ENCODE measurements around the gene DSCAML1. TPM values are rescaled to one million over a fixed set of nuclear protein-coding genes. Genes with fewer than 3 reads are reported as not detected.

The DSCAML1 gene
- total RNA-seq, 1 donor from 2014 or later, result 0.16 TPM

GRCh38 chr11:117545706-117546105 is 251.3 kb downstream of the DSCAML1 start:
- peak overlapping the region; percentile 72 for H3K27ac Mint-ChIP-seq (ENCODE audit: unreplicated experiment)

GRCh38 chr11:117544130-117544800 is 252.8 kb downstream of the DSCAML1 start:
- FAIRE-seq, result no peak
- no peak overlapping the region for H3K27ac Mint-ChIP-seq (ENCODE audit: unreplicated experiment)
- Histone ChIP-seq H2AFZ (ENCODE audit: low read depth, low read length) (no peak overlapping the region), H3K36me3 (ENCODE audit: insufficient read depth, low read length) (no peaks in the 10 kb centered on the region), H3K27ac (ENCODE audit: low read depth, low read length) (no peak overlapping the region), H3K9ac (ENCODE audit: low read length) (no peak overlapping the region), H4K20me1 (ENCODE audit: insufficient read depth, low read length) (no peaks in the 10 kb centered on the region), H3K4me2 (ENCODE audit: low read length) (no peak overlapping the region), H3K9me3 (ENCODE audit: insufficient read depth, low read depth, low read length) (no peaks in the 10 kb centered on the region), H3K4me3 (ENCODE audit: insufficient read depth, low read depth, low read length) (no peak overlapping the region), H3K79me2 (ENCODE audit: insufficient read depth, low read length) (no peaks in the 10 kb centered on the region), H3K27me3 (ENCODE audit: insufficient read depth, low read length) (peaks cover 3% of the 10 kb centered on the region), H3K4me1 (ENCODE audit: insufficient read depth, low read length) (no peaks in the 10 kb centered on the region)
- peaks cover 2% of the 10 kb centered on the region for H3K36me3 Mint-ChIP-seq (ENCODE audit: low read depth, unreplicated experiment)
- DNase-seq (ENCODE audit: low read depth), result no peak
- peaks cover 59% of the 10 kb centered on the region for H3K27me3 Mint-ChIP-seq (ENCODE audit: low read depth, unreplicated experiment)
- TF ChIP-seq EZH2 (IDR thresholded peaks at IDR 0.05; ENCODE audit: insufficient read depth, low read length) (no peak), CTCF (IDR thresholded peaks at IDR 0.05; ENCODE audit: insufficient read depth, low read depth, low read length) (no peak)
- peaks cover 18% of the 10 kb centered on the region for H3K4me1 Mint-ChIP-seq (ENCODE audit: low read depth, unreplicated experiment)
- no peak overlapping the region for H3K4me3 Mint-ChIP-seq (ENCODE audit: unreplicated experiment)
- peaks cover 10% of the 10 kb centered on the region for H3K9me3 Mint-ChIP-seq (ENCODE audit: unreplicated experiment)

More at GRCh38 chr11:117545706-117546105, 251.3 kb downstream of the DSCAML1 start:
- Histone ChIP-seq H3K4me2 (ENCODE audit: low read length) (no peak overlapping the region), H3K27me3 (ENCODE audit: insufficient read depth, low read length) (peaks cover 3% of the 10 kb centered on the region), H3K9me3 (ENCODE audit: insufficient read depth, low read depth, low read length) (no peaks in the 10 kb centered on the region), H4K20me1 (ENCODE audit: insufficient read depth, low read length) (no peaks in the 10 kb centered on the region), H3K79me2 (ENCODE audit: insufficient read depth, low read length) (no peaks in the 10 kb centered on the region), H3K36me3 (ENCODE audit: insufficient read depth, low read length) (no peaks in the 10 kb centered on the region), H3K4me1 (ENCODE audit: insufficient read depth, low read length) (no peaks in the 10 kb centered on the region), H3K27ac (ENCODE audit: low read depth, low read length) (no peak overlapping the region), H3K4me3 (ENCODE audit: insufficient read depth, low read depth, low read length) (no peak overlapping the region), H3K9ac (ENCODE audit: low read length) (no peak overlapping the region), H2AFZ (ENCODE audit: low read depth, low read length) (no peak overlapping the region)
- TF ChIP-seq EZH2 (IDR thresholded peaks at IDR 0.05; ENCODE audit: insufficient read depth, low read length) (no peak), CTCF (IDR thresholded peaks at IDR 0.05; ENCODE audit: insufficient read depth, low read depth, low read length) (no peak)
- Mint-ChIP-seq H3K4me3 (ENCODE audit: unreplicated experiment) (no peak overlapping the region), H3K4me1 (ENCODE audit: low read depth, unreplicated experiment) (peaks cover 20% of the 10 kb centered on the region), H3K36me3 (ENCODE audit: low read depth, unreplicated experiment) (peaks cover 2% of the 10 kb centered on the region), H3K27me3 (ENCODE audit: low read depth, unreplicated experiment) (peaks cover 70% of the 10 kb centered on the region), H3K9me3 (ENCODE audit: unreplicated experiment) (peaks cover 10% of the 10 kb centered on the region)
- DNase-seq (ENCODE audit: low read depth) (no peak), FAIRE-seq (no peak)

GRCh38 chr11:117541211-117541610 is 255.8 kb downstream of the DSCAML1 start:
- H3K9me3 Mint-ChIP-seq (ENCODE audit: unreplicated experiment), result peaks cover 10% of the 10 kb centered on the region
- no peak overlapping the region for H2AFZ ChIP-seq (ENCODE audit: low read depth, low read length)
- H3K36me3 Mint-ChIP-seq (ENCODE audit: low read depth, unreplicated experiment), result peaks cover 2% of the 10 kb centered on the region
- H3K36me3 ChIP-seq (ENCODE audit: insufficient read depth, low read length), result no peaks in the 10 kb centered on the region
- no peaks in the 10 kb centered on the region for H4K20me1 ChIP-seq (ENCODE audit: insufficient read depth, low read length)
- DNase-seq (ENCODE audit: low read depth) (no peak), FAIRE-seq (no peak)
- no peak overlapping the region for H3K27ac ChIP-seq (ENCODE audit: low read depth, low read length)
- H3K4me2 ChIP-seq (ENCODE audit: low read length), result no peak overlapping the region
- no peaks in the 10 kb centered on the region for H3K9me3 ChIP-seq (ENCODE audit: insufficient read depth, low read depth, low read length)
- H3K27me3 ChIP-seq (ENCODE audit: insufficient read depth, low read length), result peaks cover 10% of the 10 kb centered on the region
- H3K79me2 ChIP-seq (ENCODE audit: insufficient read depth, low read length), result no peaks in the 10 kb centered on the region
- H3K4me1 ChIP-seq (ENCODE audit: insufficient read depth, low read length), result no peaks in the 10 kb centered on the region
- TF ChIP-seq EZH2 (IDR thresholded peaks at IDR 0.05; ENCODE audit: insufficient read depth, low read length) (no peak), CTCF (IDR thresholded peaks at IDR 0.05; ENCODE audit: insufficient read depth, low read depth, low read length) (no peak)
- no peak overlapping the region for H3K27ac Mint-ChIP-seq (ENCODE audit: unreplicated experiment)
- H3K4me3 Mint-ChIP-seq (ENCODE audit: unreplicated experiment), result no peak overlapping the region
- H3K9ac ChIP-seq (ENCODE audit: low read length), result no peak overlapping the region
- no peak overlapping the region for H3K4me3 ChIP-seq (ENCODE audit: insufficient read depth, low read depth, low read length)
- H3K4me1 Mint-ChIP-seq (ENCODE audit: low read depth, unreplicated experiment), result peaks cover 3% of the 10 kb centered on the region
- peaks cover 67% of the 10 kb centered on the region for H3K27me3 Mint-ChIP-seq (ENCODE audit: low read depth, unreplicated experiment)
